KMS-11 (cell line): ENCODE measurements around the gene PRRG1.

Source experiments
- H2AFZ ChIP-seq: fragments of 200-600 bp; sonication (generic); 2 replicates; pipeline ENCODE4 v1.6.1; 2016; ENCODE audit warnings: antibody characterized with exemption, mixed run types, low read depth
- H3K27ac ChIP-seq: fragments of 200-600 bp; sonication (generic); 2 replicates; pipeline ENCODE4 v1.6.1; 2016; ENCODE audit warnings: mild to moderate bottlenecking, mixed run types
- H3K27me3 ChIP-seq: fragments of 200-600 bp; sonication (generic); 2 replicates; pipeline ENCODE4 v1.6.1; 2017; ENCODE audit warnings: mild to moderate bottlenecking, low read depth, mixed run types, moderate library complexity; ENCODE audit not compliant: insufficient read depth
- H3K36me3 ChIP-seq: fragments of 200-600 bp; sonication (generic); 2 replicates; pipeline ENCODE4 v1.6.1; 2017; ENCODE audit warnings: mild to moderate bottlenecking, mixed run types; ENCODE audit not compliant: insufficient read depth
- H3K4me1 ChIP-seq: fragments of 200-600 bp; sonication (generic); 2 replicates; pipeline ENCODE4 v1.6.1; 2016; ENCODE audit warnings: mild to moderate bottlenecking, low read depth, mixed run types; ENCODE audit not compliant: poor library complexity, severe bottlenecking
- H3K4me2 ChIP-seq: fragments of 200-600 bp; sonication (generic); 2 replicates; pipeline ENCODE4 v1.7.0; 2016; ENCODE audit warnings: mild to moderate bottlenecking, mixed run types
- H3K4me3 ChIP-seq: fragments of 200-600 bp; sonication (generic); IDR thresholded peaks from 2 replicates; pipeline ENCODE4 v1.6.1; 2017; ENCODE audit warnings: low read depth, low read length, mixed read lengths; ENCODE audit not compliant: insufficient read depth
- H3K79me2 ChIP-seq: fragments of 200-600 bp; sonication (generic); 2 replicates; pipeline ENCODE4 v1.6.1; 2016; ENCODE audit warnings: low read depth, mixed run types; ENCODE audit not compliant: insufficient read depth
- H3K9ac ChIP-seq: fragments of 200-600 bp; sonication (generic); 2 replicates; pipeline ENCODE4 v1.6.1; 2016; ENCODE audit warnings: mild to moderate bottlenecking, mixed run types
- H4K20me1 ChIP-seq: fragments of 200-600 bp; sonication (generic); 2 replicates; pipeline ENCODE4 v1.6.1; 2016; ENCODE audit warnings: mild to moderate bottlenecking, mixed run types; ENCODE audit not compliant: insufficient read depth
- CTCF ChIP-seq: fragments of 200-600 bp; sonication (generic); conservative IDR thresholded peaks from 2 replicates; pipeline ENCODE4 v1.6.1; 2017; ENCODE audit warnings: low read depth, mild to moderate bottlenecking, antibody characterized with exemption, low read length, moderate library complexity, mixed read lengths

PRRG1 gene

GRCh38 chrX:37350034-37350365, 836 bp downstream of the PRRG1 start:
- peak overlapping the region; percentile 75; the same call in 1 of the 2 replicates for H2AFZ ChIP-seq
- peak overlapping the region; percentile 78 for H3K4me2 ChIP-seq
- no peak overlapping the region for H3K4me3 ChIP-seq

GRCh38 chrX:37353646-37354045, 4.5 kb downstream of the PRRG1 start:
- Histone ChIP-seq H3K36me3 (no peaks in the 10 kb centered on the region), H4K20me1 (no peaks in the 10 kb centered on the region), H3K4me1 (no peaks in the 10 kb centered on the region), H3K79me2 (no peaks in the 10 kb centered on the region), H3K4me3 (no peak overlapping the region), H3K9ac (no peak overlapping the region), H3K27me3 (no peaks in the 10 kb centered on the region), H3K27ac (no peak overlapping the region), H3K4me2 (no peak overlapping the region), H2AFZ (no peak overlapping the region)
- no peak for TF ChIP-seq CTCF

More at GRCh38 chrX:37350034-37350365, 836 bp downstream of the PRRG1 start:
- Histone ChIP-seq H3K4me1 (no peaks in the 10 kb centered on the region), H4K20me1 (no peaks in the 10 kb centered on the region), H3K79me2 (no peaks in the 10 kb centered on the region), H3K27ac (no peak overlapping the region; the same call in 1 of the 2 replicates), H3K36me3 (no peaks in the 10 kb centered on the region), H3K27me3 (no peaks in the 10 kb centered on the region), H3K9ac (peak overlapping the region; percentile 59; the same call in 1 of the 2 replicates)
- no peak for TF ChIP-seq CTCF

GRCh38 chrX:37357436-37357835, 8.3 kb downstream of the PRRG1 start:
- Histone ChIP-seq H3K36me3 (no peaks in the 10 kb centered on the region), H4K20me1 (no peaks in the 10 kb centered on the region), H3K27me3 (no peaks in the 10 kb centered on the region), H3K27ac (no peak overlapping the region), H2AFZ (no peak overlapping the region), H3K79me2 (no peaks in the 10 kb centered on the region), H3K4me3 (no peak overlapping the region), H3K4me2 (no peak overlapping the region), H3K4me1 (no peaks in the 10 kb centered on the region), H3K9ac (no peak overlapping the region)
- TF ChIP-seq CTCF, result no peak

- Histone ChIP-seq H3K4me2 (no peak overlapping the region), H3K4me3 (no peak overlapping the region), H2AFZ (no peak overlapping the region), H3K27me3 (no peaks in the 10 kb centered on the region), H3K9ac (no peak overlapping the region), H3K27ac (no peak overlapping the region), H3K4me1 (peaks cover 20% of the 10 kb centered on the region), H3K79me2 (no peaks in the 10 kb centered on the region), H3K36me3 (no peaks in the 10 kb centered on the region), H4K20me1 (no peaks in the 10 kb centered on the region)
- no peak for TF ChIP-seq CTCF
Observed at GRCh38 chrX:37361596-37361995, 12.4 kb downstream of the PRRG1 start.

- H4K20me1 ChIP-seq, result no peaks in the 10 kb centered on the region
- no peaks in the 10 kb centered on the region for H3K79me2 ChIP-seq
- no peak overlapping the region for H3K4me3 ChIP-seq
- peaks cover 26% of the 10 kb centered on the region for H3K4me1 ChIP-seq
- no peak for TF ChIP-seq CTCF
- H3K27ac ChIP-seq, result no peak overlapping the region
- no peak overlapping the region for H3K9ac ChIP-seq
- no peak overlapping the region; the same call in 1 of the 2 replicates for H3K4me2 ChIP-seq
- no peaks in the 10 kb centered on the region for H3K27me3 ChIP-seq
- H2AFZ ChIP-seq, result no peak overlapping the region
- H3K36me3 ChIP-seq, result no peaks in the 10 kb centered on the region
Observed at GRCh38 chrX:37364666-37365065, 15.5 kb downstream of the PRRG1 start.
